GM18858 (cell line): ENCODE measurements around the gene ANKS3.

Experiments used
- ATAC-seq: cut with Tn5 transposase; IDR thresholded peaks from one replicate; pipeline ENCODE4 v1.9.1; 2021; ENCODE audit not compliant: unreplicated experiment

Gene ANKS3

GRCh38 chr16:4729876-4730275, 4.2 kb downstream of the ANKS3 start:
- no peak for ATAC-seq

GRCh38 chr16:4728676-4729075, 5.4 kb downstream of the ANKS3 start:
- no peak for ATAC-seq

- ATAC-seq, result no peak
Measured at GRCh38 chr16:4726616-4727015, 7.5 kb downstream of the ANKS3 start.

GRCh38 chr16:4724661-4725270, 9.3 kb downstream of the ANKS3 start:
- no peak for ATAC-seq

- no peak for ATAC-seq
Measured at GRCh38 chr16:4723071-4723767, 10.9 kb downstream of the ANKS3 start.

- no peak for ATAC-seq
Measured at GRCh38 chr16:4718466-4718865, 15.6 kb downstream of the ANKS3 start.

GRCh38 chr16:4714996-4715395, 19.1 kb downstream of the ANKS3 start:
- ATAC-seq, result no peak

- no peak for ATAC-seq
Measured at GRCh38 chr16:4713663-4714501, 20.2 kb downstream of the ANKS3 start.

GRCh38 chr16:4709481-4709880, 24.6 kb downstream of the ANKS3 start:
- ATAC-seq, result no peak

GRCh38 chr16:4706871-4707270, 27.2 kb downstream of the ANKS3 start:
- ATAC-seq, result no peak

- no peak for ATAC-seq
Measured at GRCh38 chr16:4704913-4705312, 29.2 kb downstream of the ANKS3 start.

GRCh38 chr16:4704491-4704890, 29.6 kb downstream of the ANKS3 start:
- ATAC-seq, result no peak

GRCh38 chr16:4703906-4704305, 30.2 kb downstream of the ANKS3 start:
- no peak for ATAC-seq

- ATAC-seq, result no peak
Measured at GRCh38 chr16:4702466-4702808, 31.6 kb downstream of the ANKS3 start.

GRCh38 chr16:4701791-4702465, 32.1 kb downstream of the ANKS3 start:
- no peak for ATAC-seq

- no peak for ATAC-seq
Measured at GRCh38 chr16:4700997-4701743, 32.9 kb downstream of the ANKS3 start.

GRCh38 chr16:4700380-4700996, 33.6 kb downstream of the ANKS3 start:
- ATAC-seq, result no peak

- ATAC-seq, result no peak
Measured at GRCh38 chr16:4699046-4699556, 35.0 kb downstream of the ANKS3 start.

GRCh38 chr16:4698321-4699045, 35.6 kb downstream of the ANKS3 start:
- ATAC-seq, result no peak
